Vagina (tissue), 2 donors: ENCODE data around the gene PPM1A. TPM values are rescaled to one million over a fixed set of nuclear protein-coding genes. Genes with fewer than 3 reads are reported as not detected.

Experiments
- DNase-seq, 2 donors: peaks; one replicate each; pipeline ENCODE4 v3.0.0-alpha.2; 2017; ENCODE audit errors: extremely low spot score in 2 of 2
- H3K27ac ChIP-seq: fragments of 200-600 bp; sonication (generic); one replicate; pipeline ENCODE4 v1.5.1; 2019
- H3K27me3 ChIP-seq: fragments of 200-600 bp; sonication (generic); one replicate; pipeline ENCODE4 v1.5.1; 2019
- H3K36me3 ChIP-seq, 2 donors: fragments of 200-600 bp; sonication (generic); one replicate each; pipeline ENCODE4 v1.5.1; 2017 to 2019
- H3K4me1 ChIP-seq: fragments of 200-600 bp; sonication (generic); one replicate; pipeline ENCODE4 v1.5.1; 2019
- H3K4me3 ChIP-seq, 2 donors: fragments of 200-600 bp; sonication (generic); 1 replicate in 1 of 2; 2 replicates in 1 of 2; pipeline ENCODE4 v1.5.1; 2016 to 2019
- H3K9me3 ChIP-seq: fragments of 200-600 bp; sonication (generic); one replicate; pipeline ENCODE4 v1.5.1; 2019
- CTCF ChIP-seq, 3 experiments: fragments of 450-650 bp in 2 of 3; fragments of 200-600 bp in 1 of 3; sonication (generic) in 1 of 3; IDR thresholded peaks; one replicate each; pipeline ENCODE4 v1.5.1; 2017 to 2019; ENCODE audit warnings: antibody characterized with exemption in 3 of 3, mild to moderate bottlenecking in 2 of 3, moderate library complexity in 2 of 3
- POLR2A ChIP-seq, 2 donors: fragments of 450-650 bp; IDR thresholded peaks; one replicate each; pipeline ENCODE4 v1.6.1; 2017; ENCODE audit warnings: antibody characterized with exemption in 2 of 2, mild to moderate bottlenecking in 2 of 2, moderate library complexity in 2 of 2
- POLR2AphosphoS5 ChIP-seq, 2 donors: sonication (generic); formaldehyde crosslinking; IDR thresholded peaks; one replicate each; pipeline ENCODE4 v1.9.0; 2017; ENCODE audit warnings: antibody characterized with exemption in 2 of 2, mild to moderate bottlenecking in 2 of 2, low read depth in 1 of 2; ENCODE audit not compliant: insufficient read depth in 1 of 2
- intact Hi-C: fragments of 100-400 bp; cut with DNase I; formaldehyde crosslinking; loops from one replicate; pipeline ENCODE4 v1.15.1; 2023
- total RNA-seq: library from RNA; depleted of rRNA; stranded (reverse); fragments of >200 nt; gene quantifications from one replicate; pipeline ENCODE4 v1.2.3, GENCODE V29; 2016

Gene PPM1A
- total RNA-seq, 1 donor from 2014 or later = 33.9 TPM

GRCh38 chr14:60257865-60258264 is 8.8 kb downstream of the PPM1A start:
- H3K4me3 ChIP-seq = no peak overlapping the region

GRCh38 chr14:60265163-60265562 is 16.1 kb downstream of the PPM1A start:
- intact Hi-C loops = no loop called here
- Histone ChIP-seq H3K36me3 (no peaks in the 10 kb centered on the region), H3K9me3 (no peaks in the 10 kb centered on the region), H3K27me3 (no peaks in the 10 kb centered on the region), H3K27ac (no peak overlapping the region), H3K4me1 (peaks cover 11% of the 10 kb centered on the region), H3K4me3 (no peak overlapping the region)
- TF ChIP-seq POLR2AphosphoS5 (IDR thresholded peaks at IDR 0.05; ENCODE audit: insufficient read depth in 1 of 2, low read depth in 1 of 2) (no peak), CTCF (IDR thresholded peaks at IDR 0.05) (no peak), POLR2A (IDR thresholded peaks at IDR 0.05) (no peak)
- no peak for DNase-seq

More at GRCh38 chr14:60257865-60258264, 8.8 kb downstream of the PPM1A start:
- Histone ChIP-seq H3K9me3 (no peaks in the 10 kb centered on the region), H3K27me3 (no peaks in the 10 kb centered on the region), H3K27ac (no peak overlapping the region), H3K4me1 (peaks cover 39% of the 10 kb centered on the region), H3K36me3 (no peaks in the 10 kb centered on the region)
- TF ChIP-seq POLR2AphosphoS5 (IDR thresholded peaks at IDR 0.05; ENCODE audit: insufficient read depth in 1 of 2, low read depth in 1 of 2) (no peak), CTCF (IDR thresholded peaks at IDR 0.05) (no peak), POLR2A (IDR thresholded peaks at IDR 0.05) (no peak)
- DNase-seq = no peak
- intact Hi-C loops = no loop called here

- H3K27ac ChIP-seq = no peak overlapping the region
- no peak overlapping the region for H3K4me3 ChIP-seq
- H3K9me3 ChIP-seq = no peaks in the 10 kb centered on the region
- H3K36me3 ChIP-seq = no peaks in the 10 kb centered on the region
- no peaks in the 10 kb centered on the region for H3K27me3 ChIP-seq
- intact Hi-C loops = no loop called here
- H3K4me1 ChIP-seq = peaks cover 4% of the 10 kb centered on the region
- TF ChIP-seq POLR2A (IDR thresholded peaks at IDR 0.05) (no peak), CTCF (IDR thresholded peaks at IDR 0.05) (no peak), POLR2AphosphoS5 (IDR thresholded peaks at IDR 0.05; ENCODE audit: insufficient read depth in 1 of 2, low read depth in 1 of 2) (no peak)
- DNase-seq = no peak
These were observed 17.3 kb downstream of the PPM1A start for GRCh38 chr14:60266021-60266937.

GRCh38 chr14:60272177-60272576 is 23.2 kb downstream of the PPM1A start:
- no peaks in the 10 kb centered on the region for H3K36me3 ChIP-seq
- no peak for TF ChIP-seq CTCF (IDR thresholded peaks at IDR 0.05)
- TF ChIP-seq POLR2A (IDR thresholded peaks at IDR 0.05) = no peak
- no peak for TF ChIP-seq POLR2AphosphoS5 (IDR thresholded peaks at IDR 0.05; ENCODE audit: insufficient read depth in 1 of 2, low read depth in 1 of 2)
- H3K4me3 ChIP-seq = no peak overlapping the region
- DNase-seq = no peak
- H3K9me3 ChIP-seq = no peaks in the 10 kb centered on the region
- H3K4me1 ChIP-seq = peaks cover 40% of the 10 kb centered on the region
- intact Hi-C loops = no loop called here
- H3K27ac ChIP-seq = no peak overlapping the region
- no peaks in the 10 kb centered on the region for H3K27me3 ChIP-seq

GRCh38 chr14:60273956-60274355 is 24.9 kb downstream of the PPM1A start:
- intact Hi-C loops = no loop called here
- Histone ChIP-seq H3K4me1 (peaks cover 48% of the 10 kb centered on the region), H3K27me3 (no peaks in the 10 kb centered on the region), H3K27ac (no peak overlapping the region), H3K4me3 (no peak overlapping the region), H3K36me3 (no peaks in the 10 kb centered on the region), H3K9me3 (no peaks in the 10 kb centered on the region)
- TF ChIP-seq POLR2A (IDR thresholded peaks at IDR 0.05) = no peak
- TF ChIP-seq CTCF (IDR thresholded peaks at IDR 0.05) = no peak
- TF ChIP-seq POLR2AphosphoS5 (IDR thresholded peaks at IDR 0.05; ENCODE audit: insufficient read depth in 1 of 2, low read depth in 1 of 2) = no peak
- no peak for DNase-seq
